ENCODE measurements around the gene LDLRAD4.

- TF ChIP-seq, protein P1, sequence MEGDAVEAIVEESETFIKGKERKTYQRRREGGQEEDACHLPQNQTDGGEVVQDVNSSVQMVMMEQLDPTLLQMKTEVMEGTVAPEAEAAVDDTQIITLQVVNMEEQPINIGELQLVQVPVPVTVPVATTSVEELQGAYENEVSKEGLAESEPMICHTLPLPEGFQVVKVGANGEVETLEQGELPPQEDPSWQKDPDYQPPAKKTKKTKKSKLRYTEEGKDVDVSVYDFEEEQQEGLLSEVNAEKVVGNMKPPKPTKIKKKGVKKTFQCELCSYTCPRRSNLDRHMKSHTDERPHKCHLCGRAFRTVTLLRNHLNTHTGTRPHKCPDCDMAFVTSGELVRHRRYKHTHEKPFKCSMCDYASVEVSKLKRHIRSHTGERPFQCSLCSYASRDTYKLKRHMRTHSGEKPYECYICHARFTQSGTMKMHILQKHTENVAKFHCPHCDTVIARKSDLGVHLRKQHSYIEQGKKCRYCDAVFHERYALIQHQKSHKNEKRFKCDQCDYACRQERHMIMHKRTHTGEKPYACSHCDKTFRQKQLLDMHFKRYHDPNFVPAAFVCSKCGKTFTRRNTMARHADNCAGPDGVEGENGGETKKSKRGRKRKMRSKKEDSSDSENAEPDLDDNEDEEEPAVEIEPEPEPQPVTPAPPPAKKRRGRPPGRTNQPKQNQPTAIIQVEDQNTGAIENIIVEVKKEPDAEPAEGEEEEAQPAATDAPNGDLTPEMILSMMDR (IDR thresholded peaks at IDR 0.05) = no peak
- no peak for TF ChIP-seq POLR2A (IDR thresholded peaks at IDR 0.05)
Measured at GRCh38 chr18:13244135-13244534, 25.6 kb downstream of the LDLRAD4 start.
